ENCODE results near the gene RTP5.

RTP5 gene

GRCh38 chr2:241844066-241844728 is 25.3 kb upstream of the RTP5 start:
- peak; percentile 84 for DNase-seq

- DNase-seq, result no peak
Measured at GRCh38 chr2:241844831-241845578, 24.5 kb upstream of the RTP5 start.

- DNase-seq, result no peak
Measured at GRCh38 chr2:241846406-241846805, 23.1 kb upstream of the RTP5 start.

DNA sequence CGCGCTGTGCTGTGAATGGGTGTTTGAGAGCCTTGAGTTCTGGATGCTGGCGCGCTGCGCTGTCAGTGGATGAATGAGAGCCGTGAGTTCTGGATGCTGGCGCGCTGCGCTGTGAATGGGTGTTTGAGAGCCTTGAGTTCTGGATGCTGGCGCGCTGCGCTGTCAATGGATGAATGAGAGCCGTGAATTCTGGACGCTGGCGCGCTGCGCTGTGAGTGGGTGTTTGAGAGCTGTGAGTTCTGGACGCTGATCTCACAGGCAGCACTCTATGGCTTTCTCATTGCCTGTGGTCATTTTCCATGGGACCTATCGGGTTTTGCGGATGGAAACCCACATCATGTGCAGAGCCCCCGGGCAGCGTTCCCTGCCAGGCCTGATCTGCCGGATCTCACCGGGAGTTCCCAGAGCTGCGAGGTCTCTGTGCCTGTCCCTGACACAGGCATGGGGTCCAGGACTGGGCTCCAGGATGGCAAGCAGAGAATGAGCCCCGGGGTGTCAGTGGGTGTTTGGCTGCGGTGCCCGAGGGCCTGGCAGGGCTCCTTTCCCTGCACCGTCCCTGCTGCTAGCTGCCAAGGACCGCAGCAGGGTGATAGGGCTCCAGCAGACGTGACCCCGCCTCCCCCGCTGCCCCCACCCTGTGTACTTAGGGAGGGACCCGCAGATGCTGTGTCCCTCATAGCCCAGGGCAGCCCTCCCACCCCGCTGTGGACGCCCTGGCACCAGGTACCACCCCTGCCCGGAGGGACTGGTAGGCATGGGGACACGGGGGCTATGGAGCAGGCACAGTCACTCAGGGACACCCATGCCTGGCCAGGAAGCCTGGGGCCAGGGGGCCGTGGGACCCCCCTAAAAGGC is 20.5 kb upstream of the RTP5 start:
- no peak for DNase-seq

GRCh38 chr2:241849616-241850543 is 19.6 kb upstream of the RTP5 start:
- no peak for DNase-seq

GRCh38 chr2:241850544-241851324 is 18.8 kb upstream of the RTP5 start:
- no peak for DNase-seq

- DNase-seq, result no peak
Measured at GRCh38 chr2:241851325-241852115, 18.0 kb upstream of the RTP5 start.

DNA sequence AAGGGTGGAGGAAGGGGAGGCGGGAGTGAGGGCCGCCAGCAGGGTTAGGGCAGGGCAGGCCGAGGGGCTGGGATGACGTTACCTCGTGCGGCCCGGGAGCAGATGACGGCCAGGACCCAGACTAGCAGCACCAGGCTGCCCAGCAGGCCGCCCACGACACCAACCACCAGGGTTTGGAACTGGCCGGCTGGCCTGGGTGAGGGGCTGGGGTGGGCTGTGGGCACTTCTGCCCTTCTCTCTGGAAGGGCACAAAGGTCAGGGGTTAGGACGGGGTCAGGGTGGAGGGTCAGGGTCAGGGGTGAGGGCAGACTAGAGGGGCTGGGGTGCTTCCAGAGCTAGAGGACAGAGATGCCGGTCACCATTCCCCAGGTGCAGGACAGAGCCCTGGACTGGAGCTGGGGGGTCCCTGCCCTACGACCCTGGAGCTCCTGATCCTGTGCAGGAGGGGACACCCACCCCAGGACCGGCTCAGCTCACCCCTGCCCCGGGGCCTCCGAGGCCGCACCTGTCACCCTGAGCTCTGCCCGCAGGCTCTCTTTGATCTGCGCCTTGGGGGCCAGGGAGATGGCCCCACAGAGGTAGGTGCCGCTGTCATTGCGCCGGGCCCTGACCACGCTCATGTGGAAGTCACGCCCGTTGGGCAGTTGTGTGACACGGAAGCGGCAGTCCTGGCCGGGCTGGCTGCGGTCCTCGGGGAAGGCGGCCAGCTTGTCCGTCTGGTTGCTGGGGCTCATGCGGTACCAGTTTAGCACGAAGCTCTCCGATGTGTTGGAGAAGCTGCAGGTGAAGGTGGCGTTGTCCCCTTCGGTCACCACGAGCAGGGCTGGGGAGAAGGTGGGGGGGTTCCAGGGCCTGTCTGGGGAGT is 17.2 kb upstream of the RTP5 start:
- DNase-seq, result no peak

DNA sequence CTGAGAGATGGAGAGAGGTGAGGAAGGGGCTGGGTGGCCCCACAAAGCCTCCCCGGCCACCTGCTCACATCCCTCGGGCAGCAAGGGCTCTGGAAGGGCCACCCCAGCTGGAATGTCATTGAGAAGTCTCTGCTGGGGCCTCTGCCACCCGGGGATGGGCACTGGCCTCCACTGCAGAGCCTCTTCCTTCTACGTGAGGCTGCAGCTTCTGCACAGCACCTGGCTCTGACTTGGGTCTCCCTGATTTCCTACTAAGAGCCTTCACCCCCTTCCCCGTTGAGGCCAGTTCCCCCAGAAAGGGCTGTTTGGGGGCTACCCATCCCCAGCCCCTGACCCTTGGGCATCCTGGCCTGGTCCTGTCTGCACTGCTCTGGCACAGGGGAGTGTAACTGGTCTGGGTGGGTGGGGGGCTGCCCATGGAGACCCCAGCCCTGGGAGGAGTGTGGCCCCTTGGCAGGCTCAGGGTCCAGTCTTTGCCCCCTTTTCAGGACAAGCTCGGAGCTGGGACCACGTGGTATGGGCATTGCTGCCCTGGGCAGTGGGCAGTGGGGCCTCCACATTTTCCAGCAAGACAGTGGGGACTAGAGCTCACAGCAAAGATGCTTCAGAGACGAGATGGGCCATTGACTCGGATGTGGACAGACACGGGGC is 16.4 kb upstream of the RTP5 start:
- DNase-seq, result no peak

- DNase-seq, result peak; percentile 35
Measured at GRCh38 chr2:241853651-241854341, 15.7 kb upstream of the RTP5 start.

DNA sequence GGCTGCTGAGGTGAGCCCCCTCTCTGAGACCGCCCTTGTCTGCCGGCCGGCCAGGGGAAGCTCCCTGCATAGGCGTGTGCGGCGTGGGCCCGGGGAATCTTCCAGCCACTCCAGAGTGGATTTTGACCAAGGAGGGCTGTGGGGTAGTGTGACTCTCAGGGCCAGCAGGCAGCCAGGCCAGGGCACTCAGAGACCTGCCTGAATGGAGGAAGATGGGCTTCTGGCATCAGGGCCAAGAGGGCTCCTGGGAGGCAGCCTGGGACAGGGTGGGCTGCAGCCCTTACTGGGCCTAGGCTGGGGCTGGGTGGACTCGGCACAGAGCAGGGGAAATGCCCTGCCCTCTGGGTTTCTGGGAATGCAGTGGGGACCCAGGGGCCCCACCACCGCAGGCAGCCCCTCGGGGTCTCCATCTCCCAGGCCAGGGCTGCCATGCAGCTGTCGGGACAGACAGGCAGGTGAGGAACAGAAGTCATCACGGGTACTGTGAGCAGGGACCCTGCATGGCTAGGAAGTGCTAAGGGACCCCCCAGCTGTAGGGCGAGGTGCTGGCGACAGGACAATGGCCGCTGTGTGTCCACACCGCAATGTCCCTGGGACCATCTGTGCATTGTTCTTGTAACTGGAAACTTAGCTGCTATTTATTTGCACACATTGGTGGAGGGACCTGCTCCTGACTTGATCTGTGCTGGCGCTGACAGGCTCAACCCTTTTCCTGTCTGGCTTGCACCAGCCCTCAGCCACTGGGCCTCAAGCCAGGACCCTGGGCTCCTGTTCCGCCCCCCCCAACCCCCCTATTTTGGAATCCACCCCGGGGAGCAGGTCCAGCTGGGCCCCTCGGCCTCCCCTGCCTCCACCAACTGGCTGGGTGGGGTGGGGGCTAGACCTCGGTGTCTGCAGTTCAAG is 14.9 kb upstream of the RTP5 start:
- DNase-seq, result no peak

- no peak for DNase-seq
Measured at GRCh38 chr2:241855245-241855887, 14.2 kb upstream of the RTP5 start.

- DNase-seq, result no peak
Measured at GRCh38 chr2:241855888-241856422, 13.6 kb upstream of the RTP5 start.

GRCh38 chr2:241857041-241857541 is 12.4 kb upstream of the RTP5 start:
- DNase-seq, result no peak

DNA sequence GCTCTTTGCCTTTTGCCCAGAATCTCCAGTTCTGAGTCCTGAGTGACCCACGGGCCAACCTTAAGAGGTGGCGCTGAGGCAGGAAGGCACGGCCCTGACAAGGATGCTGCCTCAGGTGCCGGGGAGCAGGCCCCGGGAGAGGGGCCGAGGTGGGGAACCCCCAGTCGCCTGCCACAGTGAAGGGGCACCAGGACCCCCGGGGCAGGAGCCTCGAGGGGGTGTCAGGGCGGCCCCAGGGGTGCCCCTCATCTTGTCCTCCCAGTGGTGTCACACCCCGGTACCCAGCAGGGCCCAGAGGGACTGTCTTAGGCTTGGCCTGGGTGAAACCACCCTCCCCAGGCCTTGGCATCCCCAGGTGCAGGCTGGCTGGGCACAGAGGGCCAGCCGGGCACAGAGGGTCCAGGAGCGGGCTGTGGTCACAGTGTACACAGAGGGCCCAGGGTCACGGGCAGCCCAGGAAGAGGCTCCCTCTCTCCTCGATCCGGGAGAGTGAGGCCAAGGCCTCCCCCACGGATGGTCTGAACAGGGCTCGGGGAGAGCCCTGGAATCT is 11.9 kb upstream of the RTP5 start:
- DNase-seq, result no peak
